Transverse colon (tissue), 4 donors: ENCODE results near the gene EGFL6. TPM values are rescaled to one million over a fixed set of nuclear protein-coding genes. Genes with fewer than 3 reads are reported as not detected.

Source experiments
- DNase-seq: peaks from one replicate; pipeline ENCODE4 v3.0.0-alpha.2; 2019
- H3K27ac ChIP-seq, 4 donors: fragments of 200-600 bp; sonication (generic); 2 replicates each; pipeline ENCODE4 v1.5.1; 2016 to 2018; ENCODE audit warnings: inconsistent platforms in 4 of 4
- H3K27me3 ChIP-seq: fragments of 200-600 bp; sonication (generic); 2 replicates; pipeline ENCODE4 v1.5.1; 2017; ENCODE audit warnings: inconsistent platforms
- H3K36me3 ChIP-seq, 4 donors: fragments of 200-600 bp; sonication (generic); 2 replicates each; pipeline ENCODE4 v1.5.1; 2017 to 2019; ENCODE audit warnings: inconsistent platforms in 4 of 4
- H3K4me1 ChIP-seq, 4 donors: fragments of 200-600 bp; sonication (generic); 2 replicates each; pipeline ENCODE4 v1.5.1; 2017 to 2020; ENCODE audit warnings: inconsistent platforms in 4 of 4
- H3K4me3 ChIP-seq, 4 donors: fragments of 200-600 bp; sonication (generic); 1 replicate in 1 of 4; 2 replicates in 3 of 4; pipeline versions ENCODE4 v1.5.1 to v1.6.1; 2017 to 2019; ENCODE audit warnings: inconsistent platforms in 4 of 4
- H3K9me3 ChIP-seq, 2 donors: fragments of 200-600 bp; sonication (generic); 2 replicates each; pipeline ENCODE4 v1.5.1; 2017 to 2019; ENCODE audit warnings: inconsistent platforms in 2 of 2
- EP300 ChIP-seq: sonication (generic); formaldehyde crosslinking; IDR thresholded peaks from one replicate; pipeline ENCODE4 v1.6.1; 2017; ENCODE audit warnings: antibody characterized with exemption, low read depth
- POLR2A ChIP-seq: fragments of 450-650 bp; IDR thresholded peaks from one replicate; pipeline ENCODE4 v1.6.1; 2016; ENCODE audit warnings: antibody characterized with exemption, mild to moderate bottlenecking, moderate library complexity
- POLR2AphosphoS5 ChIP-seq, 3 donors: sonication (generic); formaldehyde crosslinking; IDR thresholded peaks; one replicate each; pipeline ENCODE4 v1.6.1; 2016; ENCODE audit warnings: antibody characterized with exemption in 3 of 3
- WGBS, 2 donors: methylation state at CpG; one replicate each; pipeline ENCODE4 v1.1.5; 2018; ENCODE audit warnings: low coverage in 1 of 2; 5-methylcytosine and 5-hydroxymethylcytosine counted together
- in situ Hi-C, 4 donors: fragments of 200-750 bp; cut with MboI; loops; one replicate each; pipeline versions ENCODE4 v1.15.0 to v1.15.1; 2017; ENCODE audit warnings: low sequenced_read_pairs in 3 of 4, low pct_ligation_motif_present in 1 of 4, low pct_unique_long_range_greater_than_20kb in 1 of 4
- intact Hi-C: fragments of 100-400 bp; cut with DNase I; formaldehyde crosslinking; loops from one replicate; pipeline ENCODE4 v1.15.1; 2023; ENCODE audit warnings: low total_unique reads
- total RNA-seq, 4 donors: library from RNA; depleted of rRNA; stranded (reverse); fragments of >200 nt; gene quantifications; one replicate each; pipeline ENCODE4 v1.1.0, GENCODE V29; 2016
- TF ChIP-seq, protein P1 (sequence below), 5 experiments: fragments of 200-600 bp in 3 of 5; fragments of 450-650 bp in 2 of 5; sonication (generic) in 3 of 5; IDR thresholded peaks; 1 replicate in 2 of 5; 2 replicates in 3 of 5; pipeline ENCODE4 v1.5.1; 2016 to 2017; ENCODE audit warnings: antibody characterized with exemption in 5 of 5, inconsistent platforms in 3 of 5, mild to moderate bottlenecking in 2 of 5, moderate library complexity in 1 of 5

The EGFL6 gene
- total RNA-seq, 4 donors from 2014 or later, result not detected

DNA sequence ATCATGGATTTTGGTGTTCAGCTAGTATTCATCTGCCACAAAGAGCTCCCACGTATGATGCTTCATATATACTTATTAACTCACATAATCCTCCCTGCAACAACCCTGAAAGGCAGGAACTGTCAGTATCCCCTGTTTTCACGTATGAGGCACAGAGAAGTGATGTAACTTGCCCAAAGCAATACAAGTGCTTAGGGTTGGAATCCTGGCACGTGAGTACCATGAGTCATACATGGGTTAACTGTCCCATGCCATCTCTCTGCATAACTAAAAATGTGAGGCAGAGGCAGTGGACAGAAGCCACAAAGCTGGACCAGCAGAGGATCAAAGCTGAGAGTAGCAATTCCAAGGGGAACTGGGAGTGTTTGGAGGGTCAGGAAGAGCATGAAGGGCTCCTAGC lies 35.7 kb upstream of the EGFL6 start:
- no peak overlapping the region for H3K4me3 ChIP-seq
- intact Hi-C loops (no loop called here), in situ Hi-C loops (no loop called here)
- TF ChIP-seq, protein P1, sequence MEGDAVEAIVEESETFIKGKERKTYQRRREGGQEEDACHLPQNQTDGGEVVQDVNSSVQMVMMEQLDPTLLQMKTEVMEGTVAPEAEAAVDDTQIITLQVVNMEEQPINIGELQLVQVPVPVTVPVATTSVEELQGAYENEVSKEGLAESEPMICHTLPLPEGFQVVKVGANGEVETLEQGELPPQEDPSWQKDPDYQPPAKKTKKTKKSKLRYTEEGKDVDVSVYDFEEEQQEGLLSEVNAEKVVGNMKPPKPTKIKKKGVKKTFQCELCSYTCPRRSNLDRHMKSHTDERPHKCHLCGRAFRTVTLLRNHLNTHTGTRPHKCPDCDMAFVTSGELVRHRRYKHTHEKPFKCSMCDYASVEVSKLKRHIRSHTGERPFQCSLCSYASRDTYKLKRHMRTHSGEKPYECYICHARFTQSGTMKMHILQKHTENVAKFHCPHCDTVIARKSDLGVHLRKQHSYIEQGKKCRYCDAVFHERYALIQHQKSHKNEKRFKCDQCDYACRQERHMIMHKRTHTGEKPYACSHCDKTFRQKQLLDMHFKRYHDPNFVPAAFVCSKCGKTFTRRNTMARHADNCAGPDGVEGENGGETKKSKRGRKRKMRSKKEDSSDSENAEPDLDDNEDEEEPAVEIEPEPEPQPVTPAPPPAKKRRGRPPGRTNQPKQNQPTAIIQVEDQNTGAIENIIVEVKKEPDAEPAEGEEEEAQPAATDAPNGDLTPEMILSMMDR (IDR thresholded peaks at IDR 0.05), result no peak
- TF ChIP-seq POLR2AphosphoS5 (IDR thresholded peaks at IDR 0.05), result no peak
- TF ChIP-seq EP300, result no peak
- TF ChIP-seq POLR2A, result no peak
- 50% methylated on average over 3 of the region's 3 CpGs; no CpG with 5 or more reads in 1 of the 2 donors for WGBS, 2 donors
- H3K27ac ChIP-seq, result no peak overlapping the region
- H3K36me3 ChIP-seq, result no peaks in the 10 kb centered on the region
- no peaks in the 10 kb centered on the region for H3K27me3 ChIP-seq
- no peaks in the 10 kb centered on the region for H3K4me1 ChIP-seq
- DNase-seq, result no peak
- no peaks in the 10 kb centered on the region for H3K9me3 ChIP-seq

GRCh38 chrX:13535376-13536165 lies 33.8 kb upstream of the EGFL6 start:
- TF ChIP-seq POLR2AphosphoS5 (IDR thresholded peaks at IDR 0.05) (no peak), EP300 (no peak), POLR2A (no peak)
- TF ChIP-seq, protein P1 (IDR thresholded peaks at IDR 0.05), result no peak
- Histone ChIP-seq H3K4me3 (no peak overlapping the region), H3K36me3 (no peaks in the 10 kb centered on the region), H3K27me3 (no peaks in the 10 kb centered on the region), H3K9me3 (no peaks in the 10 kb centered on the region), H3K4me1 (no peaks in the 10 kb centered on the region), H3K27ac (no peak overlapping the region)
- WGBS, 2 donors, result 81% methylated on average over 7 of the region's 7 CpGs; no CpG with 5 or more reads in 1 of the 2 donors
- no peak for DNase-seq
- intact Hi-C loops (no loop called here), in situ Hi-C loops (no loop called here)

- H3K36me3 ChIP-seq, result no peaks in the 10 kb centered on the region
- no peak overlapping the region for H3K27ac ChIP-seq
- H3K4me1 ChIP-seq, result no peaks in the 10 kb centered on the region
- in situ Hi-C loops, result no loop called here
- no peak for DNase-seq
- no peaks in the 10 kb centered on the region for H3K9me3 ChIP-seq
- TF ChIP-seq, protein P1 (IDR thresholded peaks at IDR 0.05), result no peak
- H3K4me3 ChIP-seq, result no peak overlapping the region
- WGBS, 2 donors, result 73 to 94% methylated on average over 3 to 4 of the region's 4 CpGs
- H3K27me3 ChIP-seq, result no peaks in the 10 kb centered on the region
- intact Hi-C loops, result no loop called here
Observed at GRCh38 chrX:13536551-13536950, 32.9 kb upstream of the EGFL6 start.

DNA sequence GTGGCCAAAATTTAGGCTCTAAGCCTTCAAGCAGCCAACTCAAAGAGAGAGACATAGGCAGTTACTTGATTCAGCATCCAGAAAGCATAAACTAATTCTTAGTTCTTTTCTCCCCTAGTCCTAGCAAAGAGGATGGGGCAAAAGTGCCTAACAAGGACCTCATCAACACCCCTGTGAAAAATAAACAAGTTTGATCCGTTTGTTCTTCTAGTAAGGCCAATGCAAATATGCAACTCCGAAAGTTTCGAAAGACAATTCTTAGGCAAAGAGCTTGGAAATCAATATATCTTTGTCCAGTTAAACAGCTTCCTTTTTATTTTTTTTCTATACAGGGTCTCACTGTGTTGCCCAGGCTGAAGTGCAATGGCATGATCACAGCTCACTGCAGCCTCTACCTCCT lies 31.0 kb upstream of the EGFL6 start:
- Histone ChIP-seq H3K27ac (no peak overlapping the region), H3K4me3 (no peak overlapping the region), H3K4me1 (no peaks in the 10 kb centered on the region), H3K36me3 (no peaks in the 10 kb centered on the region), H3K9me3 (no peaks in the 10 kb centered on the region), H3K27me3 (no peaks in the 10 kb centered on the region)
- in situ Hi-C loops, result no loop called here
- DNase-seq, result no peak
- intact Hi-C loops, result no loop called here
- TF ChIP-seq, protein P1 (IDR thresholded peaks at IDR 0.05), result no peak
- TF ChIP-seq EP300, result no peak
- no peak for TF ChIP-seq POLR2AphosphoS5 (IDR thresholded peaks at IDR 0.05)
- no peak for TF ChIP-seq POLR2A
- 88 to 100% methylated on average over 3 of the region's 3 CpGs for WGBS, 2 donors
